Prostate gland (tissue), 2 donors: Measurements from ENCODE around the gene CHCHD6. TPM values are rescaled to one million over a fixed set of nuclear protein-coding genes. Genes with fewer than 3 reads are reported as not detected.

Experiments
- DNase-seq: peaks from one replicate; pipeline ENCODE4 v3.0.0-alpha.2; 2019; ENCODE audit warnings: low spot score
- H3K27ac ChIP-seq, 2 donors: fragments of 200-600 bp; sonication (generic); 2 replicates each; pipeline ENCODE4 v1.5.1; 2017 to 2019
- H3K27me3 ChIP-seq: fragments of 200-600 bp; sonication (generic); replicated peaks from 2 replicates; pipeline ENCODE4 v1.5.1; 2019; ENCODE audit not compliant: insufficient read depth
- H3K36me3 ChIP-seq, 2 donors: fragments of 200-600 bp; sonication (generic); 1 replicate in 1 of 2; 2 replicates in 1 of 2; pipeline versions ENCODE4 v1.5.1 to v1.8.1; 2017 to 2019
- H3K4me1 ChIP-seq: fragments of 200-600 bp; sonication (generic); replicated peaks from 2 replicates; pipeline ENCODE4 v1.5.1; 2019
- H3K4me3 ChIP-seq, 2 donors: fragments of 200-600 bp; sonication (generic); 2 replicates each; pipeline ENCODE4 v1.5.1; 2017 to 2019
- H3K9me3 ChIP-seq: fragments of 200-600 bp; sonication (generic); 2 replicates; pipeline ENCODE4 v1.5.1; 2017
- POLR2A ChIP-seq: fragments of 450-650 bp; IDR thresholded peaks from one replicate; pipeline ENCODE4 v1.6.1; 2016; ENCODE audit warnings: antibody characterized with exemption, mild to moderate bottlenecking
- POLR2AphosphoS5 ChIP-seq: sonication (generic); formaldehyde crosslinking; IDR thresholded peaks from one replicate; pipeline ENCODE4 v1.6.1; 2017; ENCODE audit warnings: antibody characterized with exemption
- WGBS: methylation state at CpG from one replicate; pipeline ENCODE4 v1.1.5; 2018; 5-methylcytosine and 5-hydroxymethylcytosine counted together
- intact Hi-C: fragments of 100-400 bp; cut with DNase I; formaldehyde crosslinking; loops from one replicate; pipeline ENCODE4 v1.14.2; 2022
- total RNA-seq, 2 donors: library from RNA; depleted of rRNA; stranded (reverse); fragments of >200 nt; gene quantifications; one replicate each; pipeline ENCODE4 v1.1.0, GENCODE V29; 2016
- TF ChIP-seq, protein P1 (sequence below), 4 experiments: fragments of 200-600 bp in 2 of 4; fragments of 450-650 bp in 2 of 4; sonication (generic) in 2 of 4; IDR thresholded peaks; 1 replicate in 3 of 4; 2 replicates in 1 of 4; pipeline ENCODE4 v1.5.1; 2016 to 2019; ENCODE audit warnings: antibody characterized with exemption in 4 of 4, mild to moderate bottlenecking in 2 of 4, moderate library complexity in 2 of 4

CHCHD6 gene
- total RNA-seq, 2 donors from 2014 or later = 13.9 to 34.4 TPM

DNA sequence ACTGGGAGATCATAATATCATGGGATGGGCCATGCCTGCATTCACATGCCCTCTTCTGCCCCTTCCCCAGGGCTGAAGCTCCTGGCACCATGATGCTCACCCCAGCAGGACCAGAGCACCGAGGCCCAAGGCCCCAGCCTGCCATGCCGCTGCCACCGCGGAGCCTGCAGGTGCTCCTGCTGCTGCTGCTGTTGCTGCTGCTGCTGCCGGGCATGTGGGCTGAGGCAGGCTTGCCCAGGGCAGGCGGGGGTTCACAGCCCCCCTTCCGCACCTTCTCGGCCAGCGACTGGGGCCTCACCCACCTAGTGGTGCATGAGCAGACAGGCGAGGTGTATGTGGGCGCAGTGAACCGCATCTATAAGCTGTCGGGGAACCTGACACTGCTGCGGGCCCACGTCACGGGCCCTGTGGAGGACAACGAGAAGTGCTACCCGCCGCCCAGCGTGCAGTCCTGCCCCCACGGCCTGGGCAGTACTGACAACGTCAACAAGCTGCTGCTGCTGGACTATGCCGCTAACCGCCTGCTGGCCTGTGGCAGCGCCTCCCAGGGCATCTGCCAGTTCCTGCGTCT is 284.5 kb downstream of the CHCHD6 start:
- Histone ChIP-seq H3K4me1 (no peaks in the 10 kb centered on the region), H3K27ac (no peak overlapping the region), H3K36me3 (no peaks in the 10 kb centered on the region), H3K27me3 (no peaks in the 10 kb centered on the region), H3K9me3 (no peaks in the 10 kb centered on the region), H3K4me3 (no peak overlapping the region)
- no peak for TF ChIP-seq POLR2AphosphoS5
- TF ChIP-seq, protein P1, sequence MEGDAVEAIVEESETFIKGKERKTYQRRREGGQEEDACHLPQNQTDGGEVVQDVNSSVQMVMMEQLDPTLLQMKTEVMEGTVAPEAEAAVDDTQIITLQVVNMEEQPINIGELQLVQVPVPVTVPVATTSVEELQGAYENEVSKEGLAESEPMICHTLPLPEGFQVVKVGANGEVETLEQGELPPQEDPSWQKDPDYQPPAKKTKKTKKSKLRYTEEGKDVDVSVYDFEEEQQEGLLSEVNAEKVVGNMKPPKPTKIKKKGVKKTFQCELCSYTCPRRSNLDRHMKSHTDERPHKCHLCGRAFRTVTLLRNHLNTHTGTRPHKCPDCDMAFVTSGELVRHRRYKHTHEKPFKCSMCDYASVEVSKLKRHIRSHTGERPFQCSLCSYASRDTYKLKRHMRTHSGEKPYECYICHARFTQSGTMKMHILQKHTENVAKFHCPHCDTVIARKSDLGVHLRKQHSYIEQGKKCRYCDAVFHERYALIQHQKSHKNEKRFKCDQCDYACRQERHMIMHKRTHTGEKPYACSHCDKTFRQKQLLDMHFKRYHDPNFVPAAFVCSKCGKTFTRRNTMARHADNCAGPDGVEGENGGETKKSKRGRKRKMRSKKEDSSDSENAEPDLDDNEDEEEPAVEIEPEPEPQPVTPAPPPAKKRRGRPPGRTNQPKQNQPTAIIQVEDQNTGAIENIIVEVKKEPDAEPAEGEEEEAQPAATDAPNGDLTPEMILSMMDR (IDR thresholded peaks at IDR 0.05) = no peak
- TF ChIP-seq POLR2A = no peak
- DNase-seq = no peak
- WGBS = 85% methylated on average over 26 of the region's 26 CpGs
- intact Hi-C loops = loop anchor here (10.0 kb wide), 1 partner anchor 556 kb away; no protein-coding TSS in a partner anchor

DNA sequence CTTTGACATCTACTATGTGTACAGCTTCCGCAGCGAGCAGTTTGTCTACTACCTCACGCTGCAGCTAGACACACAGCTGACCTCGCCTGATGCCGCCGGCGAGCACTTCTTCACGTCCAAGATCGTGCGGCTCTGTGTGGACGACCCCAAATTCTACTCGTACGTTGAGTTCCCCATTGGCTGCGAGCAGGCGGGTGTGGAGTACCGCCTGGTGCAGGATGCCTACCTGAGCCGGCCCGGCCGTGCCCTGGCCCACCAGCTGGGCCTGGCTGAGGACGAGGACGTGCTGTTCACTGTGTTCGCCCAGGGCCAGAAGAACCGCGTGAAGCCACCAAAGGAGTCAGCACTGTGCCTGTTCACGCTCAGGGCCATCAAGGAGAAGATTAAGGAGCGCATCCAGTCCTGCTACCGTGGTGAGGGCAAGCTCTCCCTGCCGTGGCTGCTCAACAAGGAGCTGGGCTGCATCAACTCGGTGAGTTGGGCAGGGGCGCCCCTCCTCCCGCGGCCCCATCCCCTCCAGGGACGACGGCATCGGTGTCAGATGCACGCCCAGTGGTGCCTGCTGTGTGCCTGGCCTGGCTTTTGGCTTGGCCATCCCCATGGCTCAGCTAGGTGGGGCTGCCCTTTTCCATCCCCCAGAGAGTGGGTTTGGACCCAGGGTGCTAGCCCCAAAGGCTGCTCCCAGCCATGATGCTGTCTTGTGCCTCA is 285.4 kb downstream of the CHCHD6 start:
- Histone ChIP-seq H3K27me3 (no peaks in the 10 kb centered on the region), H3K4me3 (no peak overlapping the region), H3K27ac (no peak overlapping the region), H3K9me3 (no peaks in the 10 kb centered on the region), H3K36me3 (no peaks in the 10 kb centered on the region), H3K4me1 (peaks cover 6% of the 10 kb centered on the region)
- TF ChIP-seq, protein P1 (IDR thresholded peaks at IDR 0.05) = no peak
- TF ChIP-seq POLR2A (no peak), POLR2AphosphoS5 (no peak)
- intact Hi-C loops = loop anchor here (10.0 kb wide), 1 partner anchor 555 kb away; no protein-coding TSS in a partner anchor
- WGBS = 95% methylated on average over 29 of the region's 36 CpGs
- DNase-seq = no peak

DNA sequence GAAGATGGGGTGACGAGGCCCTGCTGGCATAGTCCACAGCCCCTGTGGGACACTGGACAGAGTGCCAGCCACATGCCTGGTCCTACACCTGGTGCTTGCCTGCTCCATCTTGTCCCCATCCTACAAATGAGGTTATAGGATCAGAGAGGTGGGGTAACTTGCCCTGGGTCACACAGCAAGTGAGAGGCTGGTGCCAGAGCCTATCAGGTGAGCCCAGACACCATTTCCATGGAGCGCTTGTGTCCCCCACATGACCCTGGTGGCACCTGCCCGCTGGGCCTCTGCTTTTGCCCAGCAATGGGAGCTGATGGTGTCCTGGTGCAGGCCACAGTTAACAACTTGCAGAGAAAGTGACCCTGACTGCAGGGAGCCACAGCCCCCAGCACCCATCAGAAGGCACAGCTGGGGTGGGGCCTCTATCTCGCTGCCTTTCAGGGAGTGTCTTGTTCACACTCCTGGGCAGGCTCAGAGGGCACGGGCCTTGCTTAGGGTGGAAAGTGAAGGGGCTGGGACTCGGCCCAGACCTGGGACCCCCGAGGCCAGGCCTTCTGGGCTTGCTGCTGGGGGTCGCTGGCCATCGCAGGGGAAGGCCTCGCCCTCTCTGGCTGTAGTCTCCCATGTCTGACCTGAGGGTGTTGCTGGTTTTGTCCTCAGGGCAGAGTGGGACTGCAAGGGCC is 286.1 kb downstream of the CHCHD6 start:
- H3K4me1 ChIP-seq = peaks cover 11% of the 10 kb centered on the region
- H3K36me3 ChIP-seq = no peaks in the 10 kb centered on the region
- H3K9me3 ChIP-seq = no peaks in the 10 kb centered on the region
- no peaks in the 10 kb centered on the region for H3K27me3 ChIP-seq
- WGBS = 92% methylated on average over 10 of the region's 10 CpGs
- intact Hi-C loops = no loop called here
- TF ChIP-seq POLR2AphosphoS5 = no peak
- TF ChIP-seq POLR2A = no peak
- TF ChIP-seq, protein P1 (IDR thresholded peaks at IDR 0.05) = no peak
- H3K4me3 ChIP-seq = no peak overlapping the region
- H3K27ac ChIP-seq = no peak overlapping the region
- DNase-seq = no peak

DNA sequence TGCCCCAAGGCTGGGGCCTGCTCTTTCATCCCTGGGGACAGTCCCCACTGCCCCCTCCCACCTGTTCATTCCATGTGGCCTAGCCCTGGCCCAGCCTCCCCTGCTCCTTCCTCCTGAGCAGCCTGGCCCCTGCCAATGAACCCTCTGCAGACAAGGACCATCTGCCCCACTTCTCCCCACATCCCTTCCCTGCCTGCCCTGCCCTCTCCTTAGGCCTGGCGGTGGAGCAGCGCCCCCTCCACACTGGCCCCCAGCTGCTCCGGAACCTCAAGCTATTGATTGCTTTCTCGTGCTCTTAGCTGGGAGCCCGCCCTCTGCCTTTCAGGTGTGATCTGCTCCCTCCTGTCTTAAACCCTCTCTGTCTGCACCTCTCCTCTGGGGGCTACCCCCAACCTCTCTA is 286.9 kb downstream of the CHCHD6 start:
- Histone ChIP-seq H3K4me1 (peaks cover 13% of the 10 kb centered on the region), H3K27ac (no peak overlapping the region), H3K9me3 (no peaks in the 10 kb centered on the region), H3K36me3 (no peaks in the 10 kb centered on the region), H3K27me3 (no peaks in the 10 kb centered on the region), H3K4me3 (no peak overlapping the region)
- 88% methylated on average over 5 of the region's 5 CpGs for WGBS
- TF ChIP-seq POLR2A (no peak), POLR2AphosphoS5 (no peak)
- TF ChIP-seq, protein P1 (IDR thresholded peaks at IDR 0.05) = no peak
- intact Hi-C loops = no loop called here
- DNase-seq = no peak
